H1 (cell line): ENCODE results near the gene PLXNA4. TPM values are rescaled to one million over a fixed set of nuclear protein-coding genes. Genes with fewer than 3 reads are reported as not detected.

Source experiments
- CTCF ChIA-PET: fragments of 300-600 bp; sonication (Branson Sonifier 250); formaldehyde crosslinking; loops from one replicate; lab custom pipeline; 2021; ENCODE audit not compliant: partially characterized antibody; lab: Charles Lee
- POLR2A ChIA-PET: fragments of 300-600 bp; sonication (Branson Sonifier 250); formaldehyde crosslinking; loops from one replicate; lab custom pipeline; 2021; ENCODE audit warnings: inconsistent platforms; ENCODE audit not compliant: partially characterized antibody; lab: Charles Lee
- DNase-seq, 2 experiments: peaks; one replicate each; pipeline versions ENCODE4 v3.0.0 to v3.0.0-alpha.2; 2010 to 2022; ENCODE audit warnings: low spot score in 2 of 2, low read depth in 1 of 2, mixed read lengths in 1 of 2
- FAIRE-seq: peaks from 2 replicates; lab custom pipeline; 2011; peaks lifted over from hg19 to GRCh38; lab: Jason Lieb, UNC
- H2AFZ ChIP-seq: 2 replicates; pipeline ENCODE4 v1.8.1; 2012; ENCODE audit warnings: low read length, inconsistent platforms
- H2AK5ac ChIP-seq: 2 replicates; pipeline ENCODE4 v1.6.1; 2013; ENCODE audit warnings: low read depth, low read length
- H2BK120ac ChIP-seq: replicated peaks from 2 replicates; pipeline ENCODE3; 2013; ENCODE audit warnings: low read depth, low read length, inconsistent platforms
- H2BK12ac ChIP-seq: 2 replicates; pipeline ENCODE4 v1.6.1; 2013; ENCODE audit warnings: low read depth, low read length
- H2BK15ac ChIP-seq: 2 replicates; pipeline ENCODE4 v1.6.1; 2013; ENCODE audit warnings: low read length
- H2BK20ac ChIP-seq: 2 replicates; pipeline ENCODE4 v1.6.1; 2013; ENCODE audit warnings: low read length
- H2BK5ac ChIP-seq: 2 replicates; pipeline ENCODE4 v1.6.1; 2013; ENCODE audit warnings: low read depth, low read length
- H3K14ac ChIP-seq: 2 replicates; pipeline ENCODE4 v1.6.1; 2013; ENCODE audit warnings: inconsistent platforms; ENCODE audit not compliant: insufficient read length
- H3K18ac ChIP-seq: 2 replicates; pipeline ENCODE4 v1.6.1; 2013; ENCODE audit warnings: low read length; ENCODE audit errors: extremely low read depth
- H3K23ac ChIP-seq: 2 replicates; pipeline ENCODE4 v1.6.1; 2013; ENCODE audit warnings: inconsistent platforms; ENCODE audit not compliant: insufficient read length
- H3K23me2 ChIP-seq: 2 replicates; pipeline ENCODE4 v1.6.1; 2013; ENCODE audit warnings: low read depth, low read length
- H3K27ac ChIP-seq: 2 replicates; pipeline ENCODE4 v1.6.1; 2011; ENCODE audit warnings: low read depth, low read length, inconsistent platforms
- H3K27me3 ChIP-seq, 4 experiments: replicated peaks in 1 of 4; 1 replicate in 1 of 4; 2 replicates in 3 of 4; pipeline versions ENCODE4 v1.6.1 to v1.8.1; 2011 to 2013; ENCODE audit warnings: low read length in 3 of 4, mild to moderate bottlenecking in 3 of 4, inconsistent platforms in 2 of 4, mixed read lengths in 2 of 4, moderate library complexity in 1 of 4; ENCODE audit not compliant: control insufficient read depth in 3 of 4, insufficient read depth in 3 of 4; ENCODE audit errors: extremely low read depth in 1 of 4
- H3K36me3 ChIP-seq, 4 experiments: 2 replicates each; pipeline versions ENCODE4 v1.6.1 to v1.8.1; 2011 to 2013; ENCODE audit warnings: mild to moderate bottlenecking in 4 of 4, low read length in 3 of 4, moderate library complexity in 2 of 4, control low read depth in 1 of 4, inconsistent platforms in 1 of 4; ENCODE audit not compliant: insufficient read depth in 4 of 4, control insufficient read depth in 2 of 4
- H3K4ac ChIP-seq: replicated peaks from 2 replicates; pipeline ENCODE3; 2013; ENCODE audit warnings: low read length, low read depth, mixed read lengths, inconsistent platforms; ENCODE audit not compliant: insufficient read length
- H3K4me1 ChIP-seq, 4 experiments: replicated peaks in 1 of 4; 1 replicate in 1 of 4; 2 replicates in 3 of 4; pipeline versions ENCODE4 v1.6.1 to v1.8.1; 2011 to 2013; ENCODE audit warnings: low read length in 3 of 4, inconsistent platforms in 2 of 4, mixed read lengths in 1 of 4; ENCODE audit not compliant: insufficient read depth in 4 of 4, control insufficient read depth in 3 of 4
- H3K4me2 ChIP-seq, 2 experiments: 2 replicates each; pipeline versions ENCODE4 v1.6.1 to v1.8.1; 2011 to 2013; ENCODE audit warnings: low read depth in 2 of 2, low read length in 2 of 2, control low read depth in 1 of 2, inconsistent platforms in 1 of 2, mild to moderate bottlenecking in 1 of 2; ENCODE audit not compliant: insufficient read depth in 1 of 2
- H3K4me3 ChIP-seq, 4 experiments: fragments of 200-600, 300-600 bp in 1 of 4; sonication (generic), shearing (Covaris generic), sonication (Bioruptor Twin) in 1 of 4; 2 replicates each; pipeline versions ENCODE4 v1.5.1 to v1.8.1; 2011 to 2016; ENCODE audit warnings: low read length in 4 of 4, low read depth in 3 of 4, control low read depth in 2 of 4, inconsistent platforms in 2 of 4, mild to moderate bottlenecking in 2 of 4, mixed read lengths in 1 of 4, moderate library complexity in 1 of 4; ENCODE audit not compliant: insufficient read depth in 2 of 4; ENCODE audit errors: extremely low read depth in 1 of 4
- H3K56ac ChIP-seq: replicated peaks from 2 replicates; pipeline ENCODE3; 2013; ENCODE audit warnings: low read depth, mild to moderate bottlenecking, mixed read lengths, low read length, inconsistent platforms; ENCODE audit not compliant: insufficient read length
- H3K79me1 ChIP-seq: 2 replicates; pipeline ENCODE4 v1.6.1; 2013; ENCODE audit warnings: low read depth, low read length, control low read depth
- H3K79me2 ChIP-seq, 2 experiments: 2 replicates each; pipeline versions ENCODE4 v1.6.1 to v1.8.1; 2012 to 2013; ENCODE audit warnings: low read length in 2 of 2, mild to moderate bottlenecking in 2 of 2, inconsistent platforms in 1 of 2; ENCODE audit not compliant: insufficient read depth in 2 of 2, control insufficient read depth in 1 of 2
- H3K9ac ChIP-seq, 4 experiments: replicated peaks in 1 of 4; 1 replicate in 1 of 4; 2 replicates in 3 of 4; pipeline versions ENCODE4 v1.6.1 to v1.8.1; 2011 to 2013; ENCODE audit warnings: low read depth in 3 of 4, low read length in 3 of 4, control low read depth in 2 of 4, mild to moderate bottlenecking in 2 of 4, moderate library complexity in 2 of 4, inconsistent platforms in 1 of 4; ENCODE audit errors: extremely low read depth in 1 of 4
- H3K9me3 ChIP-seq, 2 experiments: 2 replicates each; pipeline versions ENCODE4 v1.6.1 to v1.8.1; 2012 to 2013; ENCODE audit warnings: mild to moderate bottlenecking in 2 of 2, moderate library complexity in 2 of 2, control low read depth in 1 of 2, inconsistent platforms in 1 of 2, low read depth in 1 of 2, low read length in 1 of 2, mixed read lengths in 1 of 2; ENCODE audit not compliant: insufficient read depth in 2 of 2
- H4K20me1 ChIP-seq, 2 experiments: replicated peaks in 1 of 2; 2 replicates each; pipeline versions ENCODE3 to v1.8.1; 2011 to 2013; ENCODE audit warnings: inconsistent platforms in 2 of 2, low read length in 2 of 2, mild to moderate bottlenecking in 1 of 2; ENCODE audit not compliant: insufficient read depth in 2 of 2, control insufficient read depth in 1 of 2
- H4K5ac ChIP-seq: 2 replicates; pipeline ENCODE4 v1.6.1; 2013; ENCODE audit warnings: low read length, low read depth, mixed read lengths, inconsistent platforms; ENCODE audit not compliant: insufficient read length
- H4K8ac ChIP-seq: 2 replicates; pipeline ENCODE4 v1.8.0; 2013; ENCODE audit warnings: mild to moderate bottlenecking, moderate library complexity, low read length, inconsistent platforms; ENCODE audit not compliant: insufficient read depth; ENCODE audit errors: extremely low read depth
- H4K91ac ChIP-seq: replicated peaks from 2 replicates; pipeline ENCODE3; 2013; ENCODE audit warnings: low read length, mixed read lengths, inconsistent platforms; ENCODE audit not compliant: insufficient read length
- SUZ12 ChIP-seq: fragments of 200-600 bp; sonication (generic); IDR thresholded peaks from 2 replicates; pipeline ENCODE4 v1.6.1; 2012; ENCODE audit warnings: mild to moderate bottlenecking, inconsistent platforms, low read length, moderate library complexity, mixed read lengths
- WGBS, 2 experiments: shearing (Covaris generic) in 1 of 2; methylation state at CpG; one replicate each; pipeline versions ENCODE4 v1.1.6 to v1.1.7; 2013 to 2015; ENCODE audit warnings: low lambda C conversion rate in 2 of 2, mixed read lengths in 2 of 2, inconsistent platforms in 1 of 2, low coverage in 1 of 2, missing lambda C conversion rate in 1 of 2; ENCODE audit not compliant: insufficient replicate concordance in 2 of 2, insufficient coverage in 1 of 2, insufficient read length in 1 of 2; ENCODE audit errors: extremely low coverage in 1 of 2, missing lambda C conversion rate in 1 of 2; 5-methylcytosine and 5-hydroxymethylcytosine counted together
- polyA plus RNA-seq, 7 experiments: library from polyadenylated mRNA; depleted of rRNA in 3 of 7; stranded (reverse) in 5 of 7; unstranded in 2 of 7; fragments of >200 nt in 5 of 7; fragments of 200-250 nt in 2 of 7; gene quantifications; 1 replicate in 5 of 7; 2 replicates in 1 of 7; 4 replicates in 1 of 7; pipeline versions ENCODE4 v1.2.1 to v1.2.3, GENCODE V29; 2011 to 2013; ENCODE audit warnings: missing spikeins in 2 of 7, mixed read lengths in 2 of 7
- total RNA-seq: library from RNA; stranded (reverse); fragmentation: NEBNext Ultra II Directional; extraction: Animal tissue kit (Norgen Biotek cat#: 25700); gene quantifications from 2 replicates; pipeline ENCODE4 v1.2.1, GENCODE V29; 2021

PLXNA4 gene
- total and polyA plus RNA-seq, 2 of the 8 experiments (the other 6 are each of a cell fraction or from before 2014, with no cell fraction given), result 0.76 to 0.79 TPM

DNA sequence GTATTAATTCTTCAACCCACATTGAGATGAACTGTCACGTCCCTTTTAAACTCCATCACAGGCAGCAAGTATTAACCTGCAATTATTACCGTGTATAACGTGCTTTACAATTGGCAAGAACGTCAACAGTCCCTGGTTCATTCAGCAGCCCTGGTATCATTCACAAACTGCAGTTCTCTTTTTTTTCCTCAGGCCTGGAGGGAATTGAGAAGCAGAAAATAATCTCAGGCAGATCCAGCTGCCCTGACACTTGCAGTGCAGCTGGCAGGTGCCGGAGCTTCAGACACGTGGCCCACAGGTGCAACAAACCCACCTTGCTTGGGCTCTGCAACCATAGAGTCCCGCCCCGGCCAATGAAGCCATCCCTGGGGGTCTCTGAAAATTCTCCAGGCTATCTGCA is 137.3 kb downstream of the PLXNA4 start:
- 91% methylated on average over 8 of the region's 8 CpGs; no CpG with 5 or more reads in 1 of the 2 experiments for WGBS, 2 experiments
- H2BK12ac ChIP-seq, result no peak overlapping the region
- H2BK15ac ChIP-seq, result no peak overlapping the region
- no peaks in the 10 kb centered on the region for H3K36me3 ChIP-seq
- H4K91ac ChIP-seq, result no peak overlapping the region
- no peak overlapping the region for H2AK5ac ChIP-seq
- H3K23me2 ChIP-seq, result no peaks in the 10 kb centered on the region
- H3K27ac ChIP-seq, result no peak overlapping the region
- no peak overlapping the region for H3K4me2 ChIP-seq
- DNase-seq (no peak), FAIRE-seq (no peak)
- no peak overlapping the region for H3K56ac ChIP-seq
- no peaks in the 10 kb centered on the region for H4K20me1 ChIP-seq
- no peaks in the 10 kb centered on the region for H3K9me3 ChIP-seq
- H3K4me3 ChIP-seq, result no peak overlapping the region
- H2BK5ac ChIP-seq, result no peak overlapping the region
- no peak overlapping the region for H2AFZ ChIP-seq
- no peak overlapping the region for H2BK120ac ChIP-seq
- H3K4ac ChIP-seq, result no peak overlapping the region
- H3K79me2 ChIP-seq, result no peaks in the 10 kb centered on the region
- no peak overlapping the region for H2BK20ac ChIP-seq
- CTCF ChIA-PET, result interaction anchor here (1.0 to 2.3 kb wide), 7 partner anchors 9 to 142 kb away, joined by 3 to 6 read pairs (median 4); no protein-coding TSS in a partner anchor
- no peak overlapping the region for H3K18ac ChIP-seq
- no peak overlapping the region for H3K23ac ChIP-seq
- no peak overlapping the region for H4K5ac ChIP-seq
- no peaks in the 10 kb centered on the region for H3K27me3 ChIP-seq
- POLR2A ChIA-PET, result no interaction called here
- H3K9ac ChIP-seq, result no peak overlapping the region
- no peak for TF ChIP-seq SUZ12
- no peak overlapping the region for H4K8ac ChIP-seq
- H3K14ac ChIP-seq, result no peak overlapping the region
- no peaks in the 10 kb centered on the region for H3K79me1 ChIP-seq
- no peaks in the 10 kb centered on the region for H3K4me1 ChIP-seq
